ENCODE measurements around the gene ZNF169.
"Not testable (repeated sequence)": the region's sequence is repeated elsewhere in the genome, so short reads cannot be mapped to it uniquely, and the experiment has no call there.

The ZNF169 gene

DNA sequence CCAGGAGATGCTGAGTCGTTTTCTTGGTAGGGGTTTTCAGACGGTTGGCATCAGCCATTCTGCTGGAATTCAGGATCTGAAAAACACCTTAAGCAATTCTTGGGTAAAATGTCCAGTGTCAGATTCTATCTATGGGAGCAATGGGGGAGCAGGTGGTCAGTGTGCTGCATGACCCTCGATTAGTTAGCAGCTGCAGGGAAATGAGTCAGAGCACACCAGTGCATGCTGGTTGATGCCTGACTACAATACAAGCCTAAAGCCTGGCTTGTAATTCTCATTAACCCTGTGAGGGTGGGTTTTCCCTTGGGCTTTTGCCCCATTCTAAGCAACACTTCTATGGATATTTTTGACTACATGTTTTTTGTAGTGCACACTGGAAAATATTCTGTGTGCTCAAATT is 89.7 kb downstream of the ZNF169 start:
- DNase-seq (ENCODE audit: low spot score) = not testable (repeated sequence)

Data from activated CD4-positive, alpha-beta T cell treated with anti-CD3 and anti-CD28 coated beads, Interleukin-2, Interleukin-4, amounts not matched to agents 100 ng/mL and 50 ng/mL, durations not matched to agents 16 hours and 8 hours (primary cell).